Smooth muscle cell of the brain vasculature (primary cell): ENCODE data around the gene RBM22.
"Not testable (repeated sequence)": the region's sequence is repeated elsewhere in the genome, so short reads cannot be mapped to it uniquely, and the experiment has no call there.

ENCODE experiments used
- DNase-seq: peaks from one replicate; pipeline ENCODE4 v3.0.0-alpha.2; 2012; ENCODE audit warnings: low read depth, low spot score

Gene RBM22

GRCh38 chr5:150700594-150701377 is at the start of gene RBM22:
TSS of gene RBM22 (minus strand) at chr5:150701062. CDS start at chr5:150700985, 77 bp downstream.
- peak; percentile 58 for DNase-seq

- DNase-seq: no peak
Measured at GRCh38 chr5:150750469-150750868, 49.6 kb upstream of the RBM22 start.

- not testable (repeated sequence) for DNase-seq
Measured at GRCh38 chr5:150743142-150743488, 42.3 kb upstream of the RBM22 start.

- not testable (repeated sequence) for DNase-seq
Measured at GRCh38 chr5:150742455-150743141, 41.7 kb upstream of the RBM22 start.

GRCh38 chr5:150740992-150741391 is 40.1 kb upstream of the RBM22 start:
- no peak for DNase-seq

- DNase-seq: no peak
Measured at GRCh38 chr5:150738862-150739261, 38.0 kb upstream of the RBM22 start.

- DNase-seq: no peak
Measured at GRCh38 chr5:150734579-150735384, 33.9 kb upstream of the RBM22 start.

GRCh38 chr5:150731669-150732242 is 30.9 kb upstream of the RBM22 start:
- no peak for DNase-seq

- no peak for DNase-seq
Measured at GRCh38 chr5:150729859-150730258, 29.0 kb upstream of the RBM22 start.

GRCh38 chr5:150723845-150724244 is 23.0 kb upstream of the RBM22 start:
- DNase-seq: no peak

- DNase-seq: no peak
Measured at GRCh38 chr5:150710165-150710564, 9.3 kb upstream of the RBM22 start.

- DNase-seq: no peak
Measured at GRCh38 chr5:150706776-150707390, 6.0 kb upstream of the RBM22 start.

- DNase-seq: no peak
Measured at GRCh38 chr5:150703762-150704161, 2.9 kb upstream of the RBM22 start.

GRCh38 chr5:150700246-150700593 is 642 bp downstream of the RBM22 start:
- no peak for DNase-seq

GRCh38 chr5:150694612-150695011 is 6.2 kb downstream of the RBM22 start:
- DNase-seq: no peak

GRCh38 chr5:150692276-150692675 is 8.6 kb downstream of the RBM22 start:
- no peak for DNase-seq

- DNase-seq: no peak
Measured at GRCh38 chr5:150690760-150691159, 10.1 kb downstream of the RBM22 start.

- no peak for DNase-seq
Measured at GRCh38 chr5:150689120-150689519, 11.7 kb downstream of the RBM22 start.

- no peak for DNase-seq
Measured at GRCh38 chr5:150676578-150676977, 24.3 kb downstream of the RBM22 start.

GRCh38 chr5:150675069-150675468 is 25.8 kb downstream of the RBM22 start:
- DNase-seq: no peak

- DNase-seq: no peak
Measured at GRCh38 chr5:150674341-150674821, 26.5 kb downstream of the RBM22 start.
